NCI-H460 (cell line): ENCODE measurements around the gene AKAP12. TPM values are rescaled to one million over a fixed set of nuclear protein-coding genes. Genes with fewer than 3 reads are reported as not detected.
A peak's percentile ranks its signal among the peaks of the same experiment; 100 is the strongest.
"Not testable (repeated sequence)": the region's sequence is repeated elsewhere in the genome, so short reads cannot be mapped to it uniquely, and the experiment has no call there.

ENCODE experiments used
- DNase-seq: peaks from one replicate; pipeline ENCODE4 v3.0.0-alpha.2; 2016; ENCODE audit warnings: low read depth; ENCODE audit errors: extremely low read depth
- total RNA-seq: library from RNA; depleted of rRNA; stranded (reverse); fragments of >200 nt; shearing (Covaris generic); gene quantifications from 2 replicates; pipeline ENCODE4 v1.2.3, GENCODE V29; 2014

The AKAP12 gene
- total RNA-seq, 1 experiment from 2014 or later = 7.8 TPM

GRCh38 chr6:151374036-151374683, 134.4 kb downstream of the AKAP12 start:
- DNase-seq = no peak

- DNase-seq = no peak
Observed at GRCh38 chr6:151375833-151376232, 136.1 kb downstream of the AKAP12 start.

GRCh38 chr6:151376440-151376839, 136.7 kb downstream of the AKAP12 start:
- DNase-seq = no peak

- no peak for DNase-seq
Observed at GRCh38 chr6:151377095-151377494, 137.3 kb downstream of the AKAP12 start.

GRCh38 chr6:151379933-151380847, 140.4 kb downstream of the AKAP12 start:
- no peak for DNase-seq

- no peak for DNase-seq
Observed at GRCh38 chr6:151380848-151381205, 141.1 kb downstream of the AKAP12 start.

GRCh38 chr6:151381722-151382121, 142.0 kb downstream of the AKAP12 start:
- DNase-seq = no peak

- not testable (repeated sequence) for DNase-seq
Observed at GRCh38 chr6:151382631-151383030, 142.9 kb downstream of the AKAP12 start.

GRCh38 chr6:151384151-151384550, 144.4 kb downstream of the AKAP12 start:
- DNase-seq = no peak

GRCh38 chr6:151385177-151385576, 145.4 kb downstream of the AKAP12 start:
- no peak for DNase-seq

GRCh38 chr6:151387175-151387970, 147.6 kb downstream of the AKAP12 start:
- DNase-seq = no peak

- DNase-seq = no peak
Observed at GRCh38 chr6:151388236-151388635, 148.5 kb downstream of the AKAP12 start.

- DNase-seq = no peak
Observed at GRCh38 chr6:151388997-151389617, 149.3 kb downstream of the AKAP12 start.

- no peak for DNase-seq
Observed at GRCh38 chr6:151389618-151390275, 150.0 kb downstream of the AKAP12 start.

GRCh38 chr6:151390276-151390850, 150.6 kb downstream of the AKAP12 start:
- DNase-seq = peak; percentile 96

GRCh38 chr6:151390851-151391470, 151.2 kb downstream of the AKAP12 start:
- peak; percentile 47 for DNase-seq

GRCh38 chr6:151391471-151392413, 152.0 kb downstream of the AKAP12 start, which contains the start of gene ZBTB2:
Gene ZBTB2 (minus strand): TSS chr6:151391559. CDS start chr6:151373637, 17,922 bp downstream.
- DNase-seq = no peak

- no peak for DNase-seq
Observed at GRCh38 chr6:151392427-151392826, 152.7 kb downstream of the AKAP12 start.
